ENCODE data around the gene NBAS. TPM values are rescaled to one million over a fixed set of nuclear protein-coding genes. Genes with fewer than 3 reads are reported as not detected.

NBAS gene
- total and polyA plus RNA-seq, 2 of the 13 experiments (the other 11 are each of a cell fraction or from before 2014, with no cell fraction given): 33.6 to 58.7 TPM

GRCh38 chr2:15158100-15158499 lies 403.0 kb downstream of the NBAS start (continued):
- TF ChIP-seq ARID4A (CRISPR knock-in tag; IDR thresholded peaks at IDR 0.05; ENCODE audit: borderline replicate concordance) (no peak), SIX4 (CRISPR knock-in tag; IDR thresholded peaks at IDR 0.05) (no peak), TEAD3 (CRISPR knock-in tag; optimal IDR thresholded peaks at IDR 0.05; ENCODE audit: borderline replicate concordance) (no peak), TAF1 (CRISPR knock-in tag; IDR thresholded peaks at IDR 0.05) (no peak), CEBPZ (IDR thresholded peaks at IDR 0.05; ENCODE audit: low read length) (no peak), ZNF354B (CRISPR knock-in tag; IDR thresholded peaks at IDR 0.05) (no peak), BCL6 (CRISPR knock-in tag; IDR thresholded peaks at IDR 0.05) (peak; percentile 75), SNAPC2 (CRISPR knock-in tag; IDR thresholded peaks at IDR 0.05) (no peak), MED8 (CRISPR knock-in tag; IDR thresholded peaks at IDR 0.05; ENCODE audit: insufficient replicate concordance) (no peak), U2AF2 (IDR thresholded peaks at IDR 0.05; ENCODE audit: low read depth, low read length) (no peak), JDP2 (CRISPR knock-in tag; IDR thresholded peaks at IDR 0.05; ENCODE audit: borderline replicate concordance) (no peak), MTERF4 (CRISPR knock-in tag; IDR thresholded peaks at IDR 0.05) (no peak), PPARG (CRISPR knock-in tag; conservative IDR thresholded peaks at IDR 0.05) (no peak), ZIK1 (CRISPR knock-in tag; IDR thresholded peaks at IDR 0.05; ENCODE audit: borderline replicate concordance, low read depth) (no peak), SCMH1 (CRISPR knock-in tag; IDR thresholded peaks at IDR 0.05; ENCODE audit: borderline replicate concordance) (no peak), ZNF549 (CRISPR knock-in tag; IDR thresholded peaks at IDR 0.05) (no peak), RFX5 (IDR thresholded peaks at IDR 0.05; ENCODE audit: low read depth, low read length) (peak; percentile 61; the same call in 1 of the 2 replicates), ZNF282 (IDR thresholded peaks at IDR 0.05; ENCODE audit: partially characterized antibody) (no peak), RFX1 (IDR thresholded peaks at IDR 0.05) (peak; percentile 67), HIC2 (CRISPR knock-in tag; IDR thresholded peaks at IDR 0.05; ENCODE audit: low read depth) (no peak), ZNF101 (CRISPR knock-in tag; IDR thresholded peaks at IDR 0.05; ENCODE audit: borderline replicate concordance, low read depth) (no peak), NFE2L2 (IDR thresholded peaks at IDR 0.05; ENCODE audit: low read length) (no peak)

Measured in HepG2 (cell line).